Suppressor macrophage (primary cell): ENCODE results near the gene ITGA6.
"Not testable (repeated sequence)": the region's sequence is repeated elsewhere in the genome, so short reads cannot be mapped to it uniquely, and the experiment has no call there.

Experiments used
- DNase-seq, 4 experiments: peaks; one replicate each; pipeline ENCODE4 v3.0.0-alpha.2; 2020 to 2022

Gene ITGA6

GRCh38 chr2:172516299-172516698 is 88.9 kb downstream of the ITGA6 start:
- DNase-seq: peak; percentile 72 to 91 (median 81)

DNA sequence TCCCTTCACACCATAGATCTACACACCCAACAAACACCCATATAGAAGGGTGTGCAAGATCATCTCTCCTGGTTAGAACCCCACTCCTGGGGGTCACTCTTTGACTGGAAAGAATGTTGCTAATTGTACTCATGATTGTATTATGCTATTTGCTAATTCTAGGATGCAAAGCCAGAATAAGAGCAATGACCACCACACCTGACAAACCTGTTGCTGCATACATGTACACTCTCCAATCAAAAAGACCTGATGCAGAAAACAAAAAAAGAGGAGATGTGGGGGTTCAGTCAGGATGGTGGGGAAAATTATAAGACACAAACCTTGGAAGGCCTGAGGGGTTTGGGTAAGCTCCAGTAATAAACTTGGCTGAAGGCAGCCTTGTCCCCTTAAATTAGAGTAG is 91.6 kb downstream of the ITGA6 start:
- DNase-seq: no peak

DNA sequence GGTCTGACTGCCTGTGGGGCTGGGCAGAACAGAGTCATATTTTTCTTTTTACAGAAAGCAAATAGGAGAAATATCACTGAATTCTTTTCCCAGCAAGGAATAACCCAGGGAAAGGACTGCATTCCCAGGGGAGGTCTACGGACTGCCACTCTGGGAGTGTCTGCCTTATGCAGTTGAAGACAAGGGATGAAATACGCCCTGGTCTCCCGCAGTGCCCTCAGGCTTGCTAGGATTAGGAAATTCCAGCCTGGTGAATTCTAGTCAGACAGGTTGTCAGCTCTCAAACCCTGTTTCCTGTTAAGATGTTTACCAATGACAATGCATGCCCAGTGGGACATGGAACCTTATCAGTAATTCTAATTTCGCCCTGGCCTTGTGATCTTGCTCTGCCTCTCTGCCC is 98.2 kb downstream of the ITGA6 start:
- no peak for DNase-seq

GRCh38 chr2:172531309-172531708 is 103.9 kb downstream of the ITGA6 start:
- no peak for DNase-seq

- DNase-seq: not testable (repeated sequence)
Measured at GRCh38 chr2:172532461-172532860, 105.1 kb downstream of the ITGA6 start.

DNA sequence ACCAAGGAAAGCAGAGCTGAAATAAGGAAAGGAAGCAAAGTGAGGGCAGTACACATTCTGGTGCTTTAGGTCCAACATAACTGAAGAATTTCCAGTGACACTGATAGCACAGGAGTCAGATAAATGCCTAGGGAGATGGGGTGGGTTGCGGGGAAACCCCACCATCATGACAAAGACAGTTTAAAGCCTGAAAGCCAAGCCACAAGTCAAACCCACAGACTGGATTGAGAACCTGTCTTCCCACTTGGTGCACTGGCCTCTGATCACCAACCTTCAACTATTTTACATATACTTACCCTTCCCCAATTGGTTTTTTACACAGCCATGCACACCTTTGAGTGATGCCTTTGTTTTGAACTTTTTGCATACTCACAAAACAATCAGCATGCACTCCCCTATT is 106.3 kb downstream of the ITGA6 start:
- no peak for DNase-seq

- DNase-seq: no peak
Measured at GRCh38 chr2:172535119-172535518, 107.7 kb downstream of the ITGA6 start.

GRCh38 chr2:172537851-172538250 is 110.5 kb downstream of the ITGA6 start:
- DNase-seq: not testable (repeated sequence)

DNA sequence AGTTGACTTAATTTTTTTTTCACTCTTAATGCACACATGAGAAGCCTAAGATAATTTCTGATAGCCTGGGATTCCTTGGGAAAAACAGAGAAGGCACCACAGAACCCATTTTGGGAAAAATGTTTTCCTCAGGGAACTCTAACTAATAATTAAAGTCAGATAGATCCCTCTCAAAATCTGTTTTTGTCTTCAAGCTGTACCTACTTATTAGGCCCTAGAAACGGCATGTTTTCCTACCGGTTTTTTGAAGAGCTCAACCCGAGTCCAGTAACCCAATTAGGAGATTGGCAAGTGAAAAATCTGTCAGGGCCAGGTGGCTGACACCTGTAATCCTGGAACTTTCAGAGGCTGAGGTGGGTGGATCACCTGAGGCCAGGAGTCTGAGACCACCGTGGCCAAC is 112.4 kb downstream of the ITGA6 start:
- no peak for DNase-seq

DNA sequence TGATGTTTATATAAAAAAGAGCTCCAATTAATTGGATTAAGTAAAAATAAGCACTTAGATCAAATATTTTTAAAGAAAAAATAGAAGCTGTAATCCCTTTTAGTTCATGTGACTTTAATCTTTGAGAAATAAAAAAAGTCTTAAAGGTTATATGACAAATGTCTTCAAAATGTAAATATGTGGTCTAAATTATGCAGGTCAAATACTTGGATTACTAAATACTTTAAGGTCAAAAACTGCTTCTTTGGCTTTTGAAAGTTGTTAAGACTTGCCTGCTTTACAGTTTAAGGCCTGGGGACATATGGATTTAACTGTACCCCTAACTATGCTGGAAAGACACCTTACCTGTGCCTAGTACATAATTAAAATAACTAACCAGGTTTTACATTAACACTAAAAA is 113.0 kb downstream of the ITGA6 start:
- no peak for DNase-seq

DNA sequence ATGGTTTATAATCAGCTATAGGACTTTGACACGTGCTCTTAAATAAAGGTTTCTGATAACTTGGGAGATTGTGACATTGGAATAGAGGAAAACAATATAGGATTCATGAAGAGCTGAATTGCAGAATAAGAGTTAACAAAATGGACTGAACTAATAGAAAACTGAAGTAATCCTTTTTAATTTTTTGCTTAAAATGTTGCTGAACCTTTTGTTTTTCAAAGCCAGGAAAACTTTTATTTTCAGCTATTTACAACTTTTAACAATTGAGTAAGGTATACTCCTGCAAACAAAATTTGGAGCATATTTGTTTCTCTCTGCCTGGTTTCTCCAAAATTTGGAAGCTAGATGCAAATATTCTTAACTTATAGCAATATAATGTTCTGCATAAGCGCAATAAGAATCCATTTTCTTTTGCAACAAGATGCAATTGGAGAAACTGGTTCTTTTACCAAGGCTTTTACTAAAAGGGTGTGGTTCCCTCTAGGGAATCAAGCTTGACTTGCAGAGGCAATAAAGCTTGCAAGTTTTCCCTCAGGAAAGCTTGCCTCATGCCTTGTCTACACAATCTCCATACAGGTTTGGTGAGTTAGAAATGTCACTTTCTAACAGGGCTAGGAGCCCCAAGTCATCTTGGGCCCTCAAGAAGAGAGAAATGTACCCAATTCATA is 118.2 kb downstream of the ITGA6 start:
- no peak for DNase-seq

DNA sequence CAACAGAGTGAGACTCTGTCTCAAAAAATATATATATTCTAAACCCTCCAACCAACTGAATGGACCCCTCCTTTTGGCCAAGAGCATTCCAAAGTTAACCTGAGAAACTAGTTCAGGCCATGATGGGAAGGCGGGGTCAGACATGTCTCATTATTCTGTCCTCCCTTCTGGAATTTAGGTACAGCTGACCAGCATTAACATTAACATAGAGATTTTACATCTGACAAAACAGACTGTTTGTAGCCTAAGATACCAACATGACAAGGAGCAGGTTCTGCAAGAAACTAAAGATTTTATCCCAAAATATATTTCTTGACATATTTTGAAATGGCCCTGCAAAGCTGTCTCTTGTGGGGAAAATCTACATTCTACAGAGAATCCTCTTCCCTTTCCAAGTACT is 121.7 kb downstream of the ITGA6 start:
- DNase-seq: no peak

DNA sequence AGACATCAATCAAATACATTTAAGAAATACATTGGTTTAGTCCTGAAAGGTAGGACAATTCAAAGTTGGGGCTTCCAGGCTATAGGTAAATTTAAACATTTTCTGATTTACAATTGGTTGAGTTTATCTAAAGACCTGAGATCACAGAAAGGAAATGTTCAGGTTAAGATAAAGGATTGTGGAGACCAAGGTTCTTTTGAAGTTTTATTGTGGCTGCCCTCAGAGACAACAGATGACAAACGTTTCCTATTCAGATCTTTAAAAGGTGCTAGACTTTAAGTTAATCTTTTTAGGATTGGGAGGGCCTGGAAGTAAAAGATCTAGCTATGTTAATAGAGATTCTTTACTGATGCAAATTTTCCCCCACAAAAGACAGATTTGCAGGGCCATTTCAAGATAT is 122.4 kb downstream of the ITGA6 start:
- DNase-seq: not testable (repeated sequence)

DNA sequence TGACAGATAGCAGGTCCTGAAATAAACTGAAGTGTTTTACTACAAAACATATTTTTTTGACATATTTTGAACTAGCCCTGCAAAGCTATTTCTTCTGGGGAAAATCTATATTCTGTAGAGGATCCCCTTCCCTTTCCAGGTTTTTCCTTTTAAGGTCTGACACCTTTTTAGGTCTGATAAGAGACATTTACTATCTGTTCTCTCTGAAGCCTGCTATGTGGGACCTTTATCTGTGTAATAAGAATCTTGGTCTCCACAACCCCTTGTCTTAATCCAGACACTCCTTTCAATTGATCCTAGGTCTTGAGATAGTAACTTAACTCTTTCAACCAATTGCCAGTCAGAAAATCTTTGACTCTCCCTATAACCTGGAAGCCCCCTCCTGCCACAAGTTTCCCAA is 123.0 kb downstream of the ITGA6 start:
- DNase-seq: no peak

DNA sequence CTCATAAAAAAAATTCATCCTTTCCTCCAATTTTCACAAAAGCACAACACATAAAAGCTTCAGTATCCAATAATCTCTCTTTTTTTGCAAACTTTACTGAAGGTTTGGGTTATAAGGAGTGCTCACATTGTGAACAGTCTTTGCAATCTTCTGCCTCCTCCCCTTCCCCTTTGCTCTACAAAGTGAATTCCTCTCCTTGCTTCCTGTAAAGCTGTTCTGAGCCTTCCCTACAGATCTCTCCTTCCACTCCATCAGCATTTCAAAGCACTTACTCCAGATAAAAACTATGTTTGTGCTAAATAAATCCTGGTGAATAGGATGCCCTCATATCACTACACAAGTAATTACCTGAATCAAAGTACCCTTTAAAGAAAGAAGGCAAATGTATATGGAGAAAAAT is 123.9 kb downstream of the ITGA6 start:
- peak; percentile 12 to 62 (median 48) for DNase-seq

DNA sequence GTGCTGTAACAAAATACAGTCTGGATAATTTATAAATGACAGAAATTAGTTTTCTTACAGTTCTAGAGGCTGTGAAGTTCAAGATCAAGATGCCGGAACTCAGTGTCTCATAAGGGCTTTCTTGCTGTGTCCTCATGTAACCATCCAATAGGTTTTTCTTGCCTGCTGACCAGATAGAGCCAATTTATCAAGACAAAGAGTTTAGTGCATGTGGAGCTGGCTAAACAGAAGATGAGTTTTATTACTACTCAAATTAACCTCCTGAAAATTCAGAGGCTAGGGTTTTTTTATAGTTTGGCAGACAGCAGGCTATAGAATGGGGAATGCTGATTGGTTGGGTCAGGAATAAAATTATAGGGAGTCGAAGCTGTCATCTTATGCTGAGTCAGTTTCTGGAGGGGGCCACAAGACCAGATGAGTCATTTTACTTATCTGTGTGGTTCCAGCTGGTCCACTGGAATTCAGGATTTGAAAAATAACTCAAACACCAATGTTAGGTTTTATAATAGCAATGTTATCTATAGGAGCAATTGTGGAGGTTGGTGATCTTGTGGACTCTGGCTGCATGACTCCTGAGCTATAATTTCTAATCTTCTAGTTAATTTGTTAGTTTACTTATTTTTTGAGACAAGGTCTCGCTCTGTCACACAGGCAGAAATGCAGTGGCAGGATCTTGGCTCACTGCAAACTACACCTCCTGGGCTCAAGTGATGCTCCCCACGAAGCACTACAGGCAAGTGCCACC is 125.3 kb downstream of the ITGA6 start:
- peak; percentile 5 to 42 (median 32) for DNase-seq

- DNase-seq: peak in 1 of 4 experiments; percentile 11
Measured at GRCh38 chr2:172554352-172555271, 127.2 kb downstream of the ITGA6 start.

DNA sequence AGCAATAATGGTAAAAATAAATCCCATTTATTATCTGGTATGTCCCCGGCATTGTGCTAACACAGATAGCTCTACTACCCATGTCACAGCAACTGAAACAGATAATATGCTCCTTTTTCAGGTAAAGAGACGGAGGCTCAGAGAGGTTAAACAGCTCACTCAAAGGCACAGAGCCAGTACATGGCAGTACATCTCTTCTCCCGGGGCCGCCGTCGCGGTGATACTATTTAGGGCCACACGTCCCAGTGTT is 127.8 kb downstream of the ITGA6 start:
- DNase-seq: no peak
